Keratinocyte (primary cell): Measurements from ENCODE around the gene PRKCE. TPM values are rescaled to one million over a fixed set of nuclear protein-coding genes. Genes with fewer than 3 reads are reported as not detected.

Experiments
- DNase-seq: peaks from one replicate; pipeline ENCODE4 v3.0.0-alpha.2; 2011; ENCODE audit warnings: low read depth, missing footprints, low spot score
- FAIRE-seq: peaks from 2 replicates; lab custom pipeline; 2011; peaks lifted over from hg19 to GRCh38; lab: Jason Lieb, UNC
- H2AFZ ChIP-seq: 2 replicates; pipeline ENCODE4 v1.6.0; 2012; ENCODE audit warnings: low read length, control low read depth, inconsistent platforms; ENCODE audit not compliant: control insufficient read depth
- H3K27ac ChIP-seq: 2 replicates; pipeline ENCODE4 v1.5.1; 2011; ENCODE audit warnings: low read length; ENCODE audit not compliant: control insufficient read depth, insufficient read depth
- H3K27me3 ChIP-seq: 3 replicates; pipeline ENCODE4 v1.6.0; 2011; ENCODE audit warnings: low read length; ENCODE audit not compliant: control insufficient read depth, insufficient read depth; ENCODE audit errors: extremely low read depth
- H3K36me3 ChIP-seq, 2 experiments: 2 replicates in 1 of 2; 3 replicates in 1 of 2; pipeline ENCODE4 v1.5.1; 2011; ENCODE audit warnings: low read length in 2 of 2, mild to moderate bottlenecking in 1 of 2; ENCODE audit not compliant: control insufficient read depth in 2 of 2, insufficient read depth in 2 of 2; ENCODE audit errors: extremely low read depth in 1 of 2
- H3K4me1 ChIP-seq: 3 replicates; pipeline ENCODE4 v1.5.1; 2011; ENCODE audit warnings: low read length; ENCODE audit not compliant: control insufficient read depth, insufficient read depth; ENCODE audit errors: extremely low read depth
- H3K4me2 ChIP-seq: 3 replicates; pipeline ENCODE4 v1.6.0; 2011; ENCODE audit warnings: low read depth, low read length; ENCODE audit not compliant: control insufficient read depth, insufficient read depth; ENCODE audit errors: extremely low read depth
- H3K4me3 ChIP-seq, 3 experiments: fragments of 200-600 bp in 1 of 3; sonication (generic) in 1 of 3; 2 replicates in 2 of 3; 3 replicates in 1 of 3; pipeline ENCODE4 v1.5.1; 2011 to 2016; ENCODE audit warnings: low read length in 3 of 3, mild to moderate bottlenecking in 3 of 3, control low read depth in 2 of 3, inconsistent platforms in 1 of 3, low read depth in 1 of 3, mixed read lengths in 1 of 3, mixed run types in 1 of 3, moderate library complexity in 1 of 3; ENCODE audit not compliant: control insufficient read depth in 2 of 3, insufficient read depth in 2 of 3; ENCODE audit errors: extremely low read depth in 1 of 3
- H3K79me2 ChIP-seq: 2 replicates; pipeline ENCODE4 v1.6.0; 2012; ENCODE audit warnings: low read length; ENCODE audit not compliant: control insufficient read depth, insufficient read depth
- H3K9ac ChIP-seq: 3 replicates; pipeline ENCODE4 v1.6.0; 2011; ENCODE audit warnings: low read length; ENCODE audit not compliant: control insufficient read depth, insufficient read depth; ENCODE audit errors: extremely low read depth
- H3K9me1 ChIP-seq: 3 replicates; pipeline ENCODE4 v1.6.0; 2011; ENCODE audit warnings: low read length; ENCODE audit not compliant: control insufficient read depth, insufficient read depth; ENCODE audit errors: extremely low read depth
- H3K9me3 ChIP-seq: 2 replicates; pipeline ENCODE4 v1.5.1; 2012; ENCODE audit warnings: low read depth, low read length; ENCODE audit not compliant: control insufficient read depth
- H4K20me1 ChIP-seq: 3 replicates; pipeline ENCODE4 v1.6.0; 2011; ENCODE audit warnings: low read length; ENCODE audit not compliant: control insufficient read depth, insufficient read depth; ENCODE audit errors: extremely low read depth
- CTCF ChIP-seq, 3 experiments: IDR thresholded peaks in 1 of 3; conservative IDR thresholded peaks in 1 of 3; optimal IDR thresholded peaks in 1 of 3; 2 replicates in 2 of 3; 3 replicates in 1 of 3; pipeline versions ENCODE3 to v1.5.1; 2011; ENCODE audit warnings: low read length in 3 of 3, mild to moderate bottlenecking in 3 of 3, moderate library complexity in 2 of 3, control low read depth in 1 of 3, inconsistent platforms in 1 of 3; ENCODE audit not compliant: insufficient read depth in 2 of 3; ENCODE audit errors: extremely low read depth in 1 of 3
- EZH2 ChIP-seq: IDR thresholded peaks from one replicate; pipeline ENCODE4 v1.6.1; 2012; ENCODE audit warnings: inconsistent platforms, mild to moderate bottlenecking, low read length, moderate library complexity
- dilution Hi-C: fragments of 300-500 bp; cut with MboI; formaldehyde crosslinking; loops from one replicate; pipeline ENCODE4 v1.7.0; 2020; ENCODE audit warnings: low sequenced_read_pairs; ENCODE audit not compliant: extremely low pct_ligation_motif_present
- polyA plus RNA-seq, 5 experiments: library from polyadenylated mRNA; depleted of rRNA in 3 of 5; stranded (reverse) in 3 of 5; stranded (forward) in 1 of 5; unstranded in 1 of 5; fragments of >200 nt; gene quantifications; 1 replicate in 1 of 5; 2 replicates in 3 of 5; 3 replicates in 1 of 5; pipeline versions ENCODE4 v1.2.1 to v1.2.3, GENCODE V29; 2011 to 2012; ENCODE audit warnings: missing spikeins in 2 of 5, low read depth in 1 of 5, low replicate concordance in 1 of 5

The PRKCE gene
- polyA plus RNA-seq, 1 donor (not counting 4 experiments of a cell fraction or from before 2014, with no cell fraction given), result 2.0 TPM

GRCh38 chr2:46198164-46198883, 546.8 kb downstream of the PRKCE start:
- no peaks in the 10 kb centered on the region for H3K36me3 ChIP-seq
- H3K9ac ChIP-seq, result no peak overlapping the region
- no peaks in the 10 kb centered on the region for H4K20me1 ChIP-seq
- TF ChIP-seq EZH2 (no peak), CTCF (optimal IDR thresholded peaks at IDR 0.05 in 1 of 3, IDR thresholded peaks at IDR 0.05 in 1 of 3, conservative IDR thresholded peaks at IDR 0.05 in 1 of 3; ENCODE audit: extremely low read depth in 1 of 3, insufficient read depth in 2 of 3, low read length in 3 of 3) (no peak)
- H3K4me1 ChIP-seq, result peaks cover 28% of the 10 kb centered on the region
- peak; percentile 100 for FAIRE-seq
- dilution Hi-C loops, result no loop called here
- no peaks in the 10 kb centered on the region for H3K27me3 ChIP-seq
- DNase-seq, result peak; percentile 71
- H3K9me1 ChIP-seq, result no peaks in the 10 kb centered on the region
- no peak overlapping the region for H3K4me3 ChIP-seq
- peak overlapping the region; percentile 58 for H2AFZ ChIP-seq
- no peaks in the 10 kb centered on the region for H3K79me2 ChIP-seq
- peak overlapping the region; percentile 52 for H3K27ac ChIP-seq
- H3K4me2 ChIP-seq, result peak overlapping the region; percentile 45
- H3K9me3 ChIP-seq, result no peaks in the 10 kb centered on the region

- Histone ChIP-seq H3K9ac (no peak overlapping the region), H3K79me2 (no peaks in the 10 kb centered on the region), H3K27ac (peak overlapping the region; percentile 45), H3K9me3 (no peaks in the 10 kb centered on the region), H3K9me1 (no peaks in the 10 kb centered on the region), H3K4me3 (no peak overlapping the region), H3K27me3 (no peaks in the 10 kb centered on the region), H3K4me1 (peaks cover 28% of the 10 kb centered on the region), H3K4me2 (peak overlapping the region; percentile 45), H2AFZ (peak overlapping the region; percentile 58), H4K20me1 (no peaks in the 10 kb centered on the region), H3K36me3 (no peaks in the 10 kb centered on the region)
- no peak for DNase-seq
- FAIRE-seq, result peak; percentile 13
- TF ChIP-seq CTCF (optimal IDR thresholded peaks at IDR 0.05 in 1 of 3, IDR thresholded peaks at IDR 0.05 in 1 of 3, conservative IDR thresholded peaks at IDR 0.05 in 1 of 3; ENCODE audit: extremely low read depth in 1 of 3, insufficient read depth in 2 of 3, low read length in 3 of 3), result no peak
- no peak for TF ChIP-seq EZH2
- dilution Hi-C loops, result no loop called here
These were observed 547.5 kb downstream of the PRKCE start for GRCh38 chr2:46198966-46199365.
